ENCODE measurements around the gene TTC21A. TPM values are rescaled to one million over a fixed set of nuclear protein-coding genes. Genes with fewer than 3 reads are reported as not detected.
"Not testable (repeated sequence)": the region's sequence is repeated elsewhere in the genome, so short reads cannot be mapped to it uniquely, and the experiment has no call there.

Gene TTC21A
- 4.5 TPM for polyA plus RNA-seq (2013, experiment 1 of 2)
- 3.6 TPM for polyA plus RNA-seq (2013, experiment 2 of 2)

- H3K4me1 ChIP-seq (ENCODE audit: control insufficient read depth, insufficient read depth, low read length, poor library complexity, severe bottlenecking) = peaks cover 18% of the 10 kb centered on the region
- 1% methylated on average over 65 to 73 of the region's 74 CpGs for WGBS, 2 experiments (ENCODE audit: insufficient coverage in 2 of 2)
- H3K4me3 ChIP-seq (ENCODE audit: extremely low read depth, insufficient read depth, low read length, poor library complexity, severe bottlenecking) = peak within 1 kb of the TSS; percentile 93
- H3K27ac ChIP-seq (ENCODE audit: low read depth, low read length, severe bottlenecking) = peak within 1 kb of the TSS; percentile 73
- peaks cover 9% of the 10 kb centered on the region for H3K36me3 ChIP-seq (ENCODE audit: control insufficient read depth, insufficient read depth, low read length)
- no peaks in the 10 kb centered on the region for H3K9me3 ChIP-seq (ENCODE audit: control insufficient read depth, low read length)
These were observed at the start of gene TTC21A, which contains the start of gene GORASP1 for GRCh38 chr3:39107388-39108199. Gene TTC21A, plus strand, starts transcription at chr3:39107680. Its CDS starts 158 bp downstream, at chr3:39107838. Gene GORASP1, minus strand, starts transcription at chr3:39107627. Its CDS starts 86 bp downstream, at chr3:39107541.

- H3K36me3 ChIP-seq (ENCODE audit: control insufficient read depth, insufficient read depth, low read length); H3K4me3 ChIP-seq (ENCODE audit: extremely low read depth, insufficient read depth, low read length, poor library complexity, severe bottlenecking); H3K27ac ChIP-seq (ENCODE audit: low read depth, low read length, severe bottlenecking); H3K9me3 ChIP-seq (ENCODE audit: control insufficient read depth, low read length); H3K4me1 ChIP-seq (ENCODE audit: control insufficient read depth, insufficient read depth, low read length, poor library complexity, severe bottlenecking): not testable (repeated sequence)
- WGBS, 2 experiments (ENCODE audit: insufficient coverage in 2 of 2) = no CpG with 5 or more reads among the region's 2 CpGs
These were observed 46.3 kb upstream of the TTC21A start for GRCh38 chr3:39061228-39061627.

GRCh38 chr3:39062180-39062579 lies 45.3 kb upstream of the TTC21A start:
- WGBS, 2 experiments (ENCODE audit: insufficient coverage in 2 of 2) = 100% methylated on average over 1 of the region's 1 CpG
- H3K9me3 ChIP-seq (ENCODE audit: control insufficient read depth, low read length) = no peaks in the 10 kb centered on the region
- H3K4me3 ChIP-seq (ENCODE audit: extremely low read depth, insufficient read depth, low read length, poor library complexity, severe bottlenecking) = no peak overlapping the region
- H3K36me3 ChIP-seq (ENCODE audit: control insufficient read depth, insufficient read depth, low read length) = peaks cover 17% of the 10 kb centered on the region
- H3K4me1 ChIP-seq (ENCODE audit: control insufficient read depth, insufficient read depth, low read length, poor library complexity, severe bottlenecking) = peaks cover 3% of the 10 kb centered on the region
- H3K27ac ChIP-seq (ENCODE audit: low read depth, low read length, severe bottlenecking) = no peak overlapping the region

- Histone ChIP-seq H3K9me3 (ENCODE audit: control insufficient read depth, low read length) (no peaks in the 10 kb centered on the region), H3K4me1 (ENCODE audit: control insufficient read depth, insufficient read depth, low read length, poor library complexity, severe bottlenecking) (peaks cover 3% of the 10 kb centered on the region), H3K27ac (ENCODE audit: low read depth, low read length, severe bottlenecking) (no peak overlapping the region), H3K36me3 (ENCODE audit: control insufficient read depth, insufficient read depth, low read length) (peaks cover 24% of the 10 kb centered on the region), H3K4me3 (ENCODE audit: extremely low read depth, insufficient read depth, low read length, poor library complexity, severe bottlenecking) (no peak overlapping the region)
- 100% methylated on average over 2 to 3 of the region's 3 CpGs for WGBS, 2 experiments (ENCODE audit: insufficient coverage in 2 of 2)
These were observed 44.3 kb upstream of the TTC21A start for GRCh38 chr3:39063143-39063542.

- Histone ChIP-seq H3K4me1 (ENCODE audit: control insufficient read depth, insufficient read depth, low read length, poor library complexity, severe bottlenecking) (no peaks in the 10 kb centered on the region), H3K27ac (ENCODE audit: low read depth, low read length, severe bottlenecking) (peak overlapping the region; percentile 38), H3K9me3 (ENCODE audit: control insufficient read depth, low read length) (no peaks in the 10 kb centered on the region), H3K4me3 (ENCODE audit: extremely low read depth, insufficient read depth, low read length, poor library complexity, severe bottlenecking) (no peak overlapping the region), H3K36me3 (ENCODE audit: control insufficient read depth, insufficient read depth, low read length) (peaks cover 37% of the 10 kb centered on the region)
- WGBS, 2 experiments (ENCODE audit: insufficient coverage in 2 of 2) = 100% methylated on average over 1 of the region's 1 CpG; no CpG with 5 or more reads in 1 of the 2 experiments
These were observed 42.8 kb upstream of the TTC21A start for GRCh38 chr3:39064646-39065045.

GRCh38 chr3:39065197-39065596 lies 42.3 kb upstream of the TTC21A start:
- WGBS, 2 experiments (ENCODE audit: insufficient coverage in 2 of 2) = 57 to 67% methylated on average over 1 of the region's 1 CpG
- peak overlapping the region; percentile 38 for H3K27ac ChIP-seq (ENCODE audit: low read depth, low read length, severe bottlenecking)
- no peaks in the 10 kb centered on the region for H3K9me3 ChIP-seq (ENCODE audit: control insufficient read depth, low read length)
- no peaks in the 10 kb centered on the region for H3K4me1 ChIP-seq (ENCODE audit: control insufficient read depth, insufficient read depth, low read length, poor library complexity, severe bottlenecking)
- H3K4me3 ChIP-seq (ENCODE audit: extremely low read depth, insufficient read depth, low read length, poor library complexity, severe bottlenecking) = no peak overlapping the region
- H3K36me3 ChIP-seq (ENCODE audit: control insufficient read depth, insufficient read depth, low read length) = peaks cover 42% of the 10 kb centered on the region

GRCh38 chr3:39067286-39067685 lies 40.2 kb upstream of the TTC21A start:
- H3K27ac ChIP-seq (ENCODE audit: low read depth, low read length, severe bottlenecking) = no peak overlapping the region
- H3K4me1 ChIP-seq (ENCODE audit: control insufficient read depth, insufficient read depth, low read length, poor library complexity, severe bottlenecking) = no peaks in the 10 kb centered on the region
- WGBS, 2 experiments (ENCODE audit: insufficient coverage in 2 of 2) = 88 to 95% methylated on average over 1 of the region's 1 CpG
- H3K4me3 ChIP-seq (ENCODE audit: extremely low read depth, insufficient read depth, low read length, poor library complexity, severe bottlenecking) = no peak overlapping the region
- no peaks in the 10 kb centered on the region for H3K9me3 ChIP-seq (ENCODE audit: control insufficient read depth, low read length)
- H3K36me3 ChIP-seq (ENCODE audit: control insufficient read depth, insufficient read depth, low read length) = peaks cover 53% of the 10 kb centered on the region

GRCh38 chr3:39068556-39068955 lies 38.9 kb upstream of the TTC21A start:
- 100% methylated on average over 1 of the region's 3 CpGs; no CpG with 5 or more reads in 1 of the 2 experiments for WGBS, 2 experiments (ENCODE audit: insufficient coverage in 2 of 2)
- peaks cover 61% of the 10 kb centered on the region for H3K36me3 ChIP-seq (ENCODE audit: control insufficient read depth, insufficient read depth, low read length)

GRCh38 chr3:39075910-39076309 lies 31.6 kb upstream of the TTC21A start:
- H3K4me1 ChIP-seq (ENCODE audit: control insufficient read depth, insufficient read depth, low read length, poor library complexity, severe bottlenecking) = no peaks in the 10 kb centered on the region
- peaks cover 76% of the 10 kb centered on the region for H3K36me3 ChIP-seq (ENCODE audit: control insufficient read depth, insufficient read depth, low read length)
- H3K27ac ChIP-seq (ENCODE audit: low read depth, low read length, severe bottlenecking) = no peak overlapping the region
- 89 to 94% methylated on average over 6 of the region's 10 CpGs for WGBS, 2 experiments (ENCODE audit: insufficient coverage in 2 of 2)
- no peak overlapping the region for H3K4me3 ChIP-seq (ENCODE audit: extremely low read depth, insufficient read depth, low read length, poor library complexity, severe bottlenecking)
- H3K9me3 ChIP-seq (ENCODE audit: control insufficient read depth, low read length) = no peaks in the 10 kb centered on the region

More at GRCh38 chr3:39068556-39068955, 38.9 kb upstream of the TTC21A start:
- H3K9me3 ChIP-seq (ENCODE audit: control insufficient read depth, low read length) = no peaks in the 10 kb centered on the region
- H3K4me1 ChIP-seq (ENCODE audit: control insufficient read depth, insufficient read depth, low read length, poor library complexity, severe bottlenecking) = no peaks in the 10 kb centered on the region
- no peak overlapping the region for H3K27ac ChIP-seq (ENCODE audit: low read depth, low read length, severe bottlenecking)
- H3K4me3 ChIP-seq (ENCODE audit: extremely low read depth, insufficient read depth, low read length, poor library complexity, severe bottlenecking) = no peak overlapping the region

- H3K4me3 ChIP-seq (ENCODE audit: extremely low read depth, insufficient read depth, low read length, poor library complexity, severe bottlenecking) = no peak overlapping the region
- no peaks in the 10 kb centered on the region for H3K9me3 ChIP-seq (ENCODE audit: control insufficient read depth, low read length)
- H3K36me3 ChIP-seq (ENCODE audit: control insufficient read depth, insufficient read depth, low read length) = peaks cover 67% of the 10 kb centered on the region
These were observed 27.9 kb upstream of the TTC21A start for GRCh38 chr3:39079530-39079929.

GRCh38 chr3:39080026-39080425 lies 27.5 kb upstream of the TTC21A start:
- H3K36me3 ChIP-seq (ENCODE audit: control insufficient read depth, insufficient read depth, low read length) = peaks cover 67% of the 10 kb centered on the region

More at GRCh38 chr3:39079530-39079929, 27.9 kb upstream of the TTC21A start:
- Histone ChIP-seq H3K27ac (ENCODE audit: low read depth, low read length, severe bottlenecking) (no peak overlapping the region), H3K4me1 (ENCODE audit: control insufficient read depth, insufficient read depth, low read length, poor library complexity, severe bottlenecking) (no peaks in the 10 kb centered on the region)

More at GRCh38 chr3:39080026-39080425, 27.5 kb upstream of the TTC21A start:
- H3K4me3 ChIP-seq (ENCODE audit: extremely low read depth, insufficient read depth, low read length, poor library complexity, severe bottlenecking) = no peak overlapping the region
- no peaks in the 10 kb centered on the region for H3K9me3 ChIP-seq (ENCODE audit: control insufficient read depth, low read length)
- H3K4me1 ChIP-seq (ENCODE audit: control insufficient read depth, insufficient read depth, low read length, poor library complexity, severe bottlenecking) = no peaks in the 10 kb centered on the region
- H3K27ac ChIP-seq (ENCODE audit: low read depth, low read length, severe bottlenecking) = no peak overlapping the region
